Stomach (tissue), 4 donors: ENCODE results near the gene DNLZ.

ENCODE experiments used
- CTCF ChIP-seq, 7 experiments: fragments of 450-650 bp in 4 of 7; fragments of 200-600 bp in 3 of 7; sonication (generic) in 3 of 7; IDR thresholded peaks; one replicate each; pipeline ENCODE4 v1.5.1; 2016 to 2019; ENCODE audit warnings: antibody characterized with exemption in 7 of 7, control low read depth in 2 of 7, mild to moderate bottlenecking in 1 of 7
- POLR2A ChIP-seq, 4 donors: fragments of 450-650 bp; IDR thresholded peaks; one replicate each; pipeline ENCODE4 v1.6.1; 2016; ENCODE audit warnings: antibody characterized with exemption in 4 of 4, control low read depth in 2 of 4, mild to moderate bottlenecking in 1 of 4, moderate library complexity in 1 of 4
- POLR2AphosphoS5 ChIP-seq, 3 donors: sonication (generic); formaldehyde crosslinking; IDR thresholded peaks; one replicate each; pipeline ENCODE4 v1.6.1; 2016; ENCODE audit warnings: antibody characterized with exemption in 3 of 3

- TF ChIP-seq POLR2AphosphoS5 (IDR thresholded peaks at IDR 0.05), result no peak
- TF ChIP-seq CTCF (IDR thresholded peaks at IDR 0.05), result no peak
- no peak for TF ChIP-seq POLR2A (IDR thresholded peaks at IDR 0.05)
Observed at GRCh38 chr9:136364942-136365774, 1.6 kb upstream of the DNLZ start.
